ENCODE results near the gene UQCC2.

Gene UQCC2

GRCh38 chr6:33688006-33688405, 23.5 kb downstream of the UQCC2 start:
- Histone ChIP-seq H3K4me3 (ENCODE audit: low read length in 2 of 2) (no peak overlapping the region), H4K91ac (ENCODE audit: low read depth, low read length, poor library complexity) (no peak overlapping the region), H2BK15ac (ENCODE audit: low read length) (no peak overlapping the region), H3K27me3 (ENCODE audit: control insufficient read depth in 3 of 3, insufficient read depth in 3 of 3, low read depth in 1 of 3, low read length in 3 of 3) (no peaks in the 10 kb centered on the region), H3K4me1 (ENCODE audit: control insufficient read depth in 2 of 2, insufficient read depth in 1 of 2, low read depth in 1 of 2, low read length in 2 of 2) (peaks cover 0 to 12% of the 10 kb centered on the region in 2 donors), H3K36me3 (replicated peaks in 1 of 2; ENCODE audit: control insufficient read depth in 2 of 2, insufficient read depth in 2 of 2, low read length in 2 of 2) (peaks cover 0 to 2% of the 10 kb centered on the region in 2 donors), H4K8ac (ENCODE audit: low read depth, low read length) (no peak overlapping the region), H3K4ac (ENCODE audit: low read length) (no peak overlapping the region), H3K23ac (ENCODE audit: low read depth, low read length, poor library complexity) (peak overlapping the region; percentile 37), H2AFZ (ENCODE audit: low read length) (no peak overlapping the region), H3K9me3 (replicated peaks in 1 of 2; ENCODE audit: control insufficient read depth in 2 of 2, insufficient read depth in 1 of 2, low read depth in 1 of 2, low read length in 2 of 2) (no peaks in the 10 kb centered on the region), H3K9ac (ENCODE audit: low read depth, low read length, poor library complexity) (no peak overlapping the region), H2BK12ac (ENCODE audit: low read length) (no peak overlapping the region), H3K4me2 (ENCODE audit: insufficient read depth, low read length, poor library complexity, severe bottlenecking) (no peak overlapping the region), H2BK120ac (ENCODE audit: low read depth, low read length) (no peak overlapping the region), H3K18ac (ENCODE audit: low read length) (no peak overlapping the region), H3K27ac (replicated peaks; ENCODE audit: low read length) (no peak overlapping the region), H2BK5ac (ENCODE audit: low read length) (no peak overlapping the region), H3K14ac (ENCODE audit: low read length) (peak overlapping the region; percentile 10), H3K79me1 (ENCODE audit: low read depth, low read length) (peaks cover 2% of the 10 kb centered on the region), H2AK5ac (ENCODE audit: low read depth, low read length) (no peak overlapping the region)
- DNase-seq (ENCODE audit: low spot score) = no peak
- WGBS, 2 donors (ENCODE audit: extremely low coverage in 2 of 2, insufficient read length in 2 of 2, insufficient replicate concordance in 1 of 2) = no CpG with 5 or more reads among the region's 20 CpGs

GRCh38 chr6:33686981-33687975, 24.2 kb downstream of the UQCC2 start:
- Histone ChIP-seq H3K36me3 (replicated peaks in 1 of 2; ENCODE audit: control insufficient read depth in 2 of 2, insufficient read depth in 2 of 2, low read length in 2 of 2) (peaks cover 0 to 2% of the 10 kb centered on the region in 2 donors), H4K91ac (ENCODE audit: low read depth, low read length, poor library complexity) (no peak overlapping the region), H3K18ac (ENCODE audit: low read length) (no peak overlapping the region), H3K4me2 (ENCODE audit: insufficient read depth, low read length, poor library complexity, severe bottlenecking) (no peak overlapping the region), H3K4ac (ENCODE audit: low read length) (no peak overlapping the region), H3K9me3 (replicated peaks in 1 of 2; ENCODE audit: control insufficient read depth in 2 of 2, insufficient read depth in 1 of 2, low read depth in 1 of 2, low read length in 2 of 2) (no peaks in the 10 kb centered on the region), H3K4me1 (ENCODE audit: control insufficient read depth in 2 of 2, insufficient read depth in 1 of 2, low read depth in 1 of 2, low read length in 2 of 2) (peaks cover 0 to 11% of the 10 kb centered on the region in 2 donors), H2AFZ (ENCODE audit: low read length) (no peak overlapping the region), H4K8ac (ENCODE audit: low read depth, low read length) (no peak overlapping the region), H2BK5ac (ENCODE audit: low read length) (no peak overlapping the region), H2BK15ac (ENCODE audit: low read length) (no peak overlapping the region), H2BK120ac (ENCODE audit: low read depth, low read length) (no peak overlapping the region), H3K14ac (ENCODE audit: low read length) (peak overlapping the region; percentile 10), H3K4me3 (ENCODE audit: low read length in 2 of 2) (no peak overlapping the region), H3K27me3 (ENCODE audit: control insufficient read depth in 3 of 3, insufficient read depth in 3 of 3, low read depth in 1 of 3, low read length in 3 of 3) (no peaks in the 10 kb centered on the region), H3K27ac (replicated peaks; ENCODE audit: low read length) (no peak overlapping the region), H2BK12ac (ENCODE audit: low read length) (no peak overlapping the region), H3K79me1 (ENCODE audit: low read depth, low read length) (peaks cover 2% of the 10 kb centered on the region), H3K23ac (ENCODE audit: low read depth, low read length, poor library complexity) (peak overlapping the region; percentile 37), H2AK5ac (ENCODE audit: low read depth, low read length) (no peak overlapping the region), H3K9ac (ENCODE audit: low read depth, low read length, poor library complexity) (no peak overlapping the region)
- no CpG with 5 or more reads among the region's 27 CpGs for WGBS, 2 donors (ENCODE audit: extremely low coverage in 2 of 2, insufficient read length in 2 of 2, insufficient replicate concordance in 1 of 2)
- DNase-seq (ENCODE audit: low spot score) = no peak

- Histone ChIP-seq H2AK5ac (ENCODE audit: low read depth, low read length) (peak overlapping the region; percentile 13), H3K9me3 (replicated peaks in 1 of 2; ENCODE audit: control insufficient read depth in 2 of 2, insufficient read depth in 1 of 2, low read depth in 1 of 2, low read length in 2 of 2) (no peaks in the 10 kb centered on the region), H2BK120ac (ENCODE audit: low read depth, low read length) (no peak overlapping the region), H2BK15ac (ENCODE audit: low read length) (no peak overlapping the region), H3K4me1 (ENCODE audit: control insufficient read depth in 2 of 2, insufficient read depth in 1 of 2, low read depth in 1 of 2, low read length in 2 of 2) (peaks cover 0 to 4% of the 10 kb centered on the region in 2 donors), H3K18ac (ENCODE audit: low read length) (no peak overlapping the region), H4K91ac (ENCODE audit: low read depth, low read length, poor library complexity) (no peak overlapping the region), H3K36me3 (replicated peaks in 1 of 2; ENCODE audit: control insufficient read depth in 2 of 2, insufficient read depth in 2 of 2, low read length in 2 of 2) (peaks cover 0 to 2% of the 10 kb centered on the region in 2 donors), H3K27ac (replicated peaks; ENCODE audit: low read length) (no peak overlapping the region), H3K4me2 (ENCODE audit: insufficient read depth, low read length, poor library complexity, severe bottlenecking) (no peak overlapping the region), H4K8ac (ENCODE audit: low read depth, low read length) (no peak overlapping the region), H3K23ac (ENCODE audit: low read depth, low read length, poor library complexity) (peak overlapping the region; percentile 14), H3K9ac (ENCODE audit: low read depth, low read length, poor library complexity) (peak overlapping the region; percentile 25), H2AFZ (ENCODE audit: low read length) (no peak overlapping the region), H3K4ac (ENCODE audit: low read length) (no peak overlapping the region), H2BK5ac (ENCODE audit: low read length) (peak overlapping the region; percentile 33), H2BK12ac (ENCODE audit: low read length) (no peak overlapping the region), H3K27me3 (ENCODE audit: control insufficient read depth in 3 of 3, insufficient read depth in 3 of 3, low read depth in 1 of 3, low read length in 3 of 3) (no peaks in the 10 kb centered on the region), H3K14ac (ENCODE audit: low read length) (no peak overlapping the region), H3K4me3 (ENCODE audit: low read length in 2 of 2) (no peak overlapping the region), H3K79me1 (ENCODE audit: low read depth, low read length) (peaks cover 2% of the 10 kb centered on the region)
- WGBS, 2 donors (ENCODE audit: extremely low coverage in 2 of 2, insufficient read length in 2 of 2, insufficient replicate concordance in 1 of 2) = no CpG with 5 or more reads among the region's 6 CpGs
- DNase-seq (ENCODE audit: low spot score) = no peak
Observed at GRCh38 chr6:33686225-33686924, 25.1 kb downstream of the UQCC2 start.
